Activated CD8-positive, alpha-beta T cell treated with anti-CD3 and anti-CD28 coated beads for 36 hours (primary cell): ENCODE results near the gene OR56B1. TPM values are rescaled to one million over a fixed set of nuclear protein-coding genes. Genes with fewer than 3 reads are reported as not detected.

Source experiments
- ATAC-seq: fragments of 200-7000 bp; cut with Tn5 transposase; one replicate; pipeline ENCODE4 v1.10.0; 2021; ENCODE audit warnings: mild to moderate bottlenecking, moderate library complexity
- CTCF ChIA-PET: fragments of 350-600 bp; sonication (Branson Sonifier 250); formaldehyde crosslinking; loops from one replicate; lab custom pipeline; 2021; ENCODE audit warnings: antibody characterized with exemption; lab: Charles Lee
- POLR2A ChIA-PET: fragments of 350-600 bp; sonication (Branson Sonifier 250); formaldehyde crosslinking; loops from one replicate; lab custom pipeline; 2021; ENCODE audit warnings: antibody characterized with exemption; lab: Charles Lee
- DNase-seq: peaks from one replicate; pipeline ENCODE4 v3.0.0-alpha.2; 2020
- H3K27ac Mint-ChIP-seq: one replicate; pipeline ENCODE4 v1.8.0; 2021; ENCODE audit warnings: mild to moderate bottlenecking, mixed read lengths
- H3K27me3 Mint-ChIP-seq: one replicate; pipeline ENCODE4 v1.8.0; 2021; ENCODE audit warnings: mixed read lengths
- H3K36me3 Mint-ChIP-seq: one replicate; pipeline ENCODE4 v1.8.0; 2021; ENCODE audit warnings: low read depth, mixed read lengths
- H3K4me1 Mint-ChIP-seq: one replicate; pipeline ENCODE4 v1.8.0; 2021; ENCODE audit warnings: low read depth, mixed read lengths
- H3K4me3 Mint-ChIP-seq: one replicate; pipeline ENCODE4 v1.8.0; 2021; ENCODE audit warnings: mild to moderate bottlenecking, moderate library complexity, mixed read lengths
- H3K9me3 Mint-ChIP-seq: one replicate; pipeline ENCODE4 v1.8.0; 2021; ENCODE audit warnings: mixed read lengths
- CTCF ChIP-seq: fragments of 200-600 bp; IDR thresholded peaks from one replicate; pipeline ENCODE4 v1.8.0; 2022; ENCODE audit warnings: antibody characterized with exemption, mild to moderate bottlenecking
- intact Hi-C: fragments of 100-400 bp; cut with micrococcal nuclease; formaldehyde crosslinking; loops from one replicate; pipeline ENCODE4 v1.10.0; 2022
- total RNA-seq, 2 experiments: library from RNA; stranded (reverse); gene quantifications; one replicate each; pipeline ENCODE4 v1.2.3, GENCODE V29; 2021

OR56B1 gene
- total RNA-seq, 2 experiments from 2014 or later: 0.25 TPM; not detected in 1

- Mint-ChIP-seq H3K27ac (peak overlapping the region; percentile 77), H3K36me3 (peaks cover 68% of the 10 kb centered on the region), H3K4me1 (peaks cover 68% of the 10 kb centered on the region), H3K4me3 (peak overlapping the region; percentile 14), H3K27me3 (no peaks in the 10 kb centered on the region), H3K9me3 (no peaks in the 10 kb centered on the region)
- POLR2A ChIA-PET: no interaction called here
- ATAC-seq (no peak), DNase-seq (no peak)
- intact Hi-C loops: no loop called here
- no peak for TF ChIP-seq CTCF
- CTCF ChIA-PET: interaction anchor here (1.1 to 1.2 kb wide), 2 partner anchors 11 to 12 kb away, joined by 3 read pairs; partner anchors contain the start of gene TRIM5
These were observed 40.0 kb upstream of the OR56B1 start for GRCh38 chr11:5696210-5696609.

- no peak for TF ChIP-seq CTCF
- H3K27me3 Mint-ChIP-seq: no peaks in the 10 kb centered on the region
- POLR2A ChIA-PET: interaction anchor here (1.2 kb wide), 1 partner anchor 8 kb away, joined by 3 read pairs; no protein-coding TSS in a partner anchor
- no peak overlapping the region for H3K4me3 Mint-ChIP-seq
- peaks cover 70% of the 10 kb centered on the region for H3K36me3 Mint-ChIP-seq
- intact Hi-C loops: no loop called here
- CTCF ChIA-PET: interaction anchor here (0.8 to 1.3 kb wide), 2 partner anchors 14 to 15 kb away, joined by 3 to 4 read pairs; partner anchors contain the start of gene TRIM5
- no peak for ATAC-seq
- peaks cover 72% of the 10 kb centered on the region for H3K4me1 Mint-ChIP-seq
- peak overlapping the region; percentile 64 for H3K27ac Mint-ChIP-seq
- DNase-seq: no peak
- no peaks in the 10 kb centered on the region for H3K9me3 Mint-ChIP-seq
These were observed 38.0 kb upstream of the OR56B1 start for GRCh38 chr11:5698281-5698680.

GRCh38 chr11:5700421-5701054 lies 35.7 kb upstream of the OR56B1 start:
- peaks cover 75% of the 10 kb centered on the region for H3K36me3 Mint-ChIP-seq
- H3K27me3 Mint-ChIP-seq: no peaks in the 10 kb centered on the region
- ChIA-PET POLR2A (interaction anchor here (1.2 to 2.9 kb wide), 3 partner anchors 11 to 17 kb away, joined by 3 to 10 read pairs (median 4); partner anchors contain the start of gene TRIM22), CTCF (interaction anchor here (1.2 to 2.2 kb wide), 3 partner anchors 10 to 224 kb away, joined by 3 to 7 read pairs (median 4); partner anchors contain the start of gene TRIM22)
- ATAC-seq (no peak), DNase-seq (no peak)
- peaks cover 74% of the 10 kb centered on the region for H3K4me1 Mint-ChIP-seq
- intact Hi-C loops: loop anchor here (2.0 kb wide), 1 partner anchor 16 kb away; the partner anchor contains the start of gene TRIM5
- TF ChIP-seq CTCF: no peak
- peak overlapping the region; percentile 53 for H3K27ac Mint-ChIP-seq
- H3K9me3 Mint-ChIP-seq: no peaks in the 10 kb centered on the region
- H3K4me3 Mint-ChIP-seq: no peak overlapping the region

- ChIA-PET CTCF (interaction anchor here (1.2 to 2.2 kb wide), 4 partner anchors 10 to 225 kb away, joined by 3 to 7 read pairs (median 4); partner anchors contain the start of gene TRIM22), POLR2A (interaction anchor here (1.2 to 2.9 kb wide), 3 partner anchors 11 to 17 kb away, joined by 3 to 10 read pairs (median 4); partner anchors contain the start of gene TRIM22)
- Mint-ChIP-seq H3K27ac (peak overlapping the region; percentile 53), H3K36me3 (peaks cover 72% of the 10 kb centered on the region), H3K4me3 (no peak overlapping the region), H3K4me1 (peaks cover 72% of the 10 kb centered on the region), H3K27me3 (no peaks in the 10 kb centered on the region), H3K9me3 (no peaks in the 10 kb centered on the region)
- DNase-seq (no peak), ATAC-seq (no peak)
- TF ChIP-seq CTCF: no peak
- intact Hi-C loops: loop anchor here (2.0 kb wide), 1 partner anchor 16 kb away; the partner anchor contains the start of gene TRIM5
These were observed 35.1 kb upstream of the OR56B1 start for GRCh38 chr11:5701055-5701577.
